Activated T-cell treated with anti-CD3 and anti-CD28 coated beads, Interleukin-2, amount 50 U/mL, for 48 hours (primary cell): ENCODE results near the gene JMJD6.
"Not testable (repeated sequence)": the region's sequence is repeated elsewhere in the genome, so short reads cannot be mapped to it uniquely, and the experiment has no call there.

ENCODE experiments used
- DNase-seq, 2 experiments: peaks; one replicate each; pipeline ENCODE4 v3.0.0-alpha.2; 2020

Gene JMJD6

DNA sequence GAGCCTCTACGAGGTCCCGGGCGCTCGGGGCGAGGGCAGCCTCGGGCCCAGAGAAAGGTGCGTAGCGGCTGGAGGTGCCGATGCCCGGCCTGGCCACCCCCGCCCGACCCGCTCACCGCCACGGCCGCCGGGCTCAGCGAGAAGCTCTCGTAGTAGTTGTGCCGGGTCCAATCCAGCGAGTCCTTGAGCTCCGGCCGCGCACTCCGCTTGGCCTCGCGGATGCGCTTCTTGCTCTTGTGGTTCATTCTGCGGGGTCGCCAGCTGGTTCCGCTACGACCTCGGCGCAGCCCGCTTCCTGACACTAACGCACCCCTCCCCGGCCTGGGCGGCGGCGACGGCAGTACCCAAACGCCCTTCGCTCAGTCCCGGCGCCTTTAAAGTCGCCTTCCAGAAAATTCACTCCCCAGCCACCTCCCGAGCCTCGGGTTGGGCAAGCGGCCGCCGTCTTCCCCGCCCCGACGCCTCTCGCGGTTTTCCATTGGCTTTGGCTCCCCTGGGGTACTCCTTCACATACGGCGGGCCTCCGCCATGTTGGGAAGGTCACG lies at the start of gene JMJD6:
JMJD6 (minus strand) TSS at position 376 of the 545 bp plus-strand sequence; CDS start at position 245, 131 bp downstream.
- DNase-seq: peak; percentile 93 to 96

DNA sequence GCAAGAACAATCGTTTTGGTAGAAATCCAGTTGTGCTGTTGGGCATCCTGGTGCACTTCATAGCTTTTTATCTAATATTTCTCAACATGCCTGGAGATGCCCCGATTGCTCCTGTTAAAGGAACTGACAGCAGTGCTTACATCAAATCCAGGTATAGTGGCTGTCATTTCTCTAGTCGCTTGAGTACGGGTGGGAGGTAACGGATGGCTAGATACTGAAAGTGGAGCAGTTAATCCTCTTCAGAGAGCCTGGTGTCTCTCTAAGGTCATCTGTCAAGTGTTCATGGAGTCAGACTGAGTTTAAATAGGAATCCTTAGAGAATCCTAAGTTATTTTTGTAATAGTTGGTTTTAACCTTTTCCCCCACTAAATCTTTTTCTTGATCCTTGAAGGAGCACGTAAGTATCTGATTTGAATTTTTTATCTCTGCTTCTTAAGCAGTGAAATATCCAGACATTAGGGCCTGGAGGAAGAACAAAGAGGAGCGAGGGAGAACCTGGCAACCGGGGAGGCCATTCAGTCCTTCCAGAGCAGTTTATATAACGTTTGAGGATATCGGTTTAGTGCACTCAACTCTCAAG lies 48.7 kb upstream of the JMJD6 start:
- DNase-seq: no peak

DNA sequence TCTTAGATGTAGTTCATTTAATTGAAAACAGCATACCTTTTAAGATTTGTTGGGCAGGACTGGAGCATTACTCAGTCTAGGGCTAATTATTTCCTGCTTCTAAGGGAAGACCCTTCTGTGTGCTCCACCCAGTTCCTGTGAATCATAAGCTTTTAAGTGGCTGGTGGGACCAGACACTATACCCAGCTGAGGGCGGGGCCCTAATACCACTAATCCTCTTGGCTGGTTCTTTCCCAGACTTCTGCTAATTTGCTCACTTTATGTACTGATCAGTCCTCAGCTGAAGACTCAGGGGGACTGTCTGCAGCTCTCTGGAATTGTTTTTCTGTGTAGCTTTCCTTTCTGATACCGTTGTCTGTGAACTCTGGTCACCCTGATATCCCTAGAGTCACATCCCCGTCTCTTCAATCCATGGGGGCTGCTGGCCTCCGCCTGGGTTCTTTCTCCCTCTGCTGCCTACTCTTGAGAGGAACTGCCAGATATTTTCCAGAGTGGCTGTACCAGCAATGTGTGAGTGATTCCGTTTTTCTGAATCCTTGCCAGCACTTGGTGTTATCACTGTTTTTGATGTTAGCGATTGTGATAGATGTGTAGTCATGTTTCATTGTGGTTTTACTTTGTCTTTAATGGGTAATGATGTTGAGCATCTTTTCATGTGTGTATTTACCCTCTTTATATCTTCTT lies 46.6 kb upstream of the JMJD6 start:
- peak; percentile 36 to 43 for DNase-seq

DNA sequence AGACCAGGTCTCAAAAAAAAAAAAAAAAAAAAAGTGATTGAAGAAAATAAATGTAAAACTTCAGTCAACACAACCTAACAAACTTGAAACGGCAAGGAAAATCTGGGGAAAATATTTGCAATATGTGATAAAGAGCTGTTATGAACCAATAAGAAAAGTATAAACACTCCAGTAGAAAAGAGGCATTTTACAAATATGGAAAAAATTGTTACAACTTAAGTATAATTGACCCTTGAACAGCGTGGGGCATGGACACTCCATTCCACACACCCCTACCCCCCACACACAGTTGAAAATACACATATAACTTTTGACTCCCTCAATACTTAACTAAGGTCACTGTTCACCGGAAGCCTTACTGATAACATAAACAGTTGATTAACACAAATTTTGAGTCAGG lies 32.2 kb upstream of the JMJD6 start:
- no peak for DNase-seq

DNA sequence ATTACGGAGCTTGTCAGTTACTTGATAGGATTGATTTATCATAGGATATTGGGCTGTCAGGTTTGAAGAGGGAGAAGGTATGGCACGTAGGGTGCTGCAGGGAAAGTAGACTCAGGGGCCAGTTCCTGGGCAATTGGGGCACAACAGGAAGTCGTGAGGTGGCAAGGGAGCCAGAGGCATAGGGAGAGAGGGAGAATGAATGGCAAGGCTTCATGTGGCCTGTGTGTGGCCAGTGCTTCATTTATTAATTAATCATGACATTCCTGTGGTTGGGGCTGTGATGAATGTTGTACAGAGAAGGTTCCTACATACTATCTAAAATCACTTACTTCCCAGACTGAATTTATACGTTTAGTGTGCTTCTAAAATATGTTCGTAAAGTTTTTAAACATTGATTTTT lies 30.9 kb upstream of the JMJD6 start:
- DNase-seq: no peak

DNA sequence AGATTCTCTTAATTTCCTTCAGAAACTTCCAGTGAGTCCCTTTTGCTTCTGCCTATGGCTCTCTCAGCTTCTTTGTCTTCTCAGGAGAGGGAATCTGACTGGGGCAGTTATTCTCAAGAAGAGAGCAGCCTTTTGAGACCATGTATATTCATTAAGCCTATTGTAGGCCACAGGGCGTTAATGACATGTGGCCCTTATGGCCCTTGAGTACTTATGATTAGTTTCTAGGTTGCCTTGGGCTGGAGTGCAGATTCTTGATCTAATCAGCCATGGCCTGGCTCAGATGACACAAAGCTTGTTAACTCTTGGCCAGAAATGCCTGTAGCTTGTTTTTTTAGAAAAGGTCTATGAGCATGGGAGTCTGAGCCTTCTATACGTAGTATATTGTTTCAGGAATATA lies 28.9 kb upstream of the JMJD6 start:
- no peak for DNase-seq

DNA sequence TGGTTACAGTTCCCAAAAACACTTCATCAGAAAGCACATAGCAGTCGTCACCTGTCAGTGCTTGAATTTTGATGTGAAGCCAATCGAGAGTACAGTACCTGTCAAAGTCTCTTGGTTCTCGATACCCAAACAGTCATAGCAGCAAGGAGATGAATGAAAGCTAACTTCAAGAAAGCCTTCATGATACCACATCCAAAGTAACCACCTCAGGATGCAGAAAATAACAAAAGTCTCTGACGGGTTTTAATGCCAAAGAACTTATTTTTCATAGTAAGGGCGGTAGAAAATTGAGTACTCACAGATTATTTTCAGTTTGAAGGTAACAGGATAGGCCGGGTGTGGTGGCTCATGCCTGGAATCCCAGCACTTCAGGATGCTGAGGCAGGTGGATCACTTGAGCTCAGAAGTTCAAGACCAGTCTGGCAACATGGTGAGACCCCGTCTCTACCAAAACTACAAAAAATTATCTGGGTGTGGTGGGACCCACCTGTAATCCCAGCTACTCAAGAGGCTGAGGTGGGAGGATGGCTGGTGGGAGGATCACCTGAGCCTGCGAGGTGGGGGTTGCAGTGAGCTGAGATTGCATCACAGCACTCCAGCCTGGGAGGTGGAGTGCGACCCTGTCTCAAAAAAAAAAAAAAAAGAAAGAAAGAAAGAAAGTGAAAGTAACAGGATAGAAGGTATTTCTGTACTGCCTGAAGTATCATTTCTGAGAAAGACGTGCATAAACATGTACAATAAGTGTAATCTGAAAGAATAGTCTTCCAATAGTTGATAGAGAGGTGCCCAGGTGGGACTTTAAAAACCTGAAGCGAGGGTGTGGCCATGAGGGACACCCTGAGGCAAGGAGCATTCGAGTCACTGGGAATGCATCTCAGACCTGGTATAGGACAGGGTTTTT lies 26.9 kb upstream of the JMJD6 start:
- peak in 1 of 2 experiments; percentile 37 for DNase-seq

DNA sequence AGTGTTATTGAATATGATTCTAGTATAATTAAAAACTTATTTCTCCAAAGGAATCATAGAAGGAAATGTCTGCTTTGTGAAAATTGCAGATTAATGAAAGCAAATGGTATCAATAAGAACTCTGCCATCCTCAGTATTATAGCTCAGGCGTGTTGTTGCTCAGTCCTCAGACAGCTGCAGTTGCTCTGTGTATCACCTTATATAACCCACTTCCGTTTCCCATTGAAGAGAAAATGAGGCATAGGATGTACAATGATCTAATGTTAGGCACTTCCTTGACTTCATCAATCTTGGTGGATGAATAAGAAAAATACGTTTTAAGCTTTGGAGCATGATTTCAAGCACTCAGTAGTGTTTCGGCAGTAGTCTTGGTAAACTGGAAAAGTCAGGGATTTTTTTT lies 25.6 kb upstream of the JMJD6 start:
- no peak for DNase-seq

DNA sequence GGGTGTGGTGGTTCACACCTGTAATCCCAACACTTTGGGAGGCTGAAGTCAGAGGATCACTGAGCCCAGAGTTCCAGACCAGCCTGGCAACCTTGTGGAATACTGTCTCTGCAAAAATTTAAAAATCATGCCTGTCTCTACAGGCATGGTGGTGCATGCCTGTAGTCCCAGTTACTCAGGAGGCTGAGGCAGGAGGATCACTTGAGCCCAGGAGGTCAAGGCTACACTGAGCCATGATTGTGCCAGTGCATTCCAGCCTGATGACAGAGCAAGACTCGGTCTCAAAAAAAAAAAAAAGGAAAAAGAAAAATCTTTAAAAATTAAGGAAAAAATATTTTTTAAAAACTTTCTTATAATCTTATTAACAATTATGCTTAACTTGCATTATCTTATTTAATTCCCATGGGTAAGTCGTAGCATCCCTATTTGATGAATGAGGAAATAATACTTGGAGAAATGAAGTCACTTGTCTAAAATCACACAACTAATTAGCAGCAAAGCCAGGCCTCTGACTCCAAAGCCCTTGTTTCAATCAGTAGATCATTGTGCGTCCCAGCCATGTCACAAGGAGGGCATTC lies 25.1 kb upstream of the JMJD6 start:
- no peak for DNase-seq

DNA sequence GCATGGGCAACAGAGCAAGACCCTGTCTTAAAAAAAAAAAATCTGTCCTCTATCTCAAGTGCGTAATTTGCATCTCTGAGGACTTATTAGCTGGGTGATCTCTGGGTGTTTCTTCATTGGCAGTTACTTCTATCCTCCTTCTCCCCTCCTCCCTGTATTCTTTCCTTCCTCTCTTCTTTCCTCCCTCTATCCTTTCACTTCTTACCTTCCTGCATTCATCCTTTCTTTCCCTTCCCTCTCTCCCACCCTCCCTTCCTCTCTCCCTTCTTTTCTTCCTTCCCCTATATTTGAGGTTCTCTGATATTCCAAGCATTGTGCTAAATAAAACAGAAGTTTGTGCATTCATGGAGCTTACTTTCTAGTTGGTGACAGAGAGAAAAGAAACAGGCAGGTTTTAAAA lies 22.3 kb upstream of the JMJD6 start:
- no peak for DNase-seq

DNA sequence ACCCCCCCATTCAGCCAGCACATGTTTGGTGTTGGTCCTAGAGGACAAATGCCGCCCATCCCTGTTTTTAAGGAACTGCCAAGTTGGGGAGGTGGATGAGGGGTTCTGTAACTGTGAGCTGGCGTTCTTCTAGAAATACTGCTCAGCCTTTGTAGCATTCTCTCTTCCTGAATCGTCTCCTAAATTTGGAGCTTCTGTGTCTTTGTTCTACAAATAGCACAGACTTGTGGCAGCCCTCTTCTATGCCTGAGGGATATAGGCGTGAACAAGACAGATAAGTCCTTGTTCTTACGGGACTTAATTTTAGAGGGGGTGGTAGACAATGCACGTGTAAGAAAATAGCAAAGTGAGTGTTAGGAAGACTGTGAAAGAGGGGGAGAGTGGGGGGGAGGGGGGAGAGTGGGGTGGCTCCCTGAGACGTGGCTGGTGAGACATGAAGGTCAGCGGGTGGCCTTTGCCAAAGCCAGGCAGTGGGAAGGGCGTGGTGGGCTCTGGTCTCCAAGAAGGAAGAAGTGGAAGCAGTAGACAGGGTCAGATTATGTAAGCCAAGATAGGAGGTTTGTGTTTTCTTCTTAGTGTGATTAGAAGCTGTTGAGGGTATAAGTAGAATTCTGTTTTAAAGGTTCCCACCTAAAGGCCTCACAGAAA lies 21.4 kb upstream of the JMJD6 start:
- no peak for DNase-seq

DNA sequence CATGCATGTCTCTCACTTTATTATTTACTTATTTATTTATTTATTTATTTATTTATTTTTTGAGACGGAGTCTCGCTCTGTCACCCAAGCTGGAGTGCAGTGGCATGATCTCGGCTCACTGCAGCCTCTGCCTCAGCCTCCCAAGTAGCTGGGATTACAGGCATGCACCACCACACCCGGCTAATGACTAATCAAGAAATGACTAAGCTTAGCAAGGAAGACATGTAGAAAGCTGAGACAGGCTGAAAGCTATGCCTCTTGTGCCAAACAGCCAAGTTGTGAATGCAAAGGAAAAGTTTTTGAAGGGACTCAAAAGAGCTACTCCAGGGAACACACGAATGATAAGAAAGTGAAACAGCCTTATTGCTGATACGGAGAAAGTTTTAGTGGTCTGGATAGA lies 19.4 kb upstream of the JMJD6 start:
- DNase-seq: peak in 1 of 2 experiments; percentile 30

DNA sequence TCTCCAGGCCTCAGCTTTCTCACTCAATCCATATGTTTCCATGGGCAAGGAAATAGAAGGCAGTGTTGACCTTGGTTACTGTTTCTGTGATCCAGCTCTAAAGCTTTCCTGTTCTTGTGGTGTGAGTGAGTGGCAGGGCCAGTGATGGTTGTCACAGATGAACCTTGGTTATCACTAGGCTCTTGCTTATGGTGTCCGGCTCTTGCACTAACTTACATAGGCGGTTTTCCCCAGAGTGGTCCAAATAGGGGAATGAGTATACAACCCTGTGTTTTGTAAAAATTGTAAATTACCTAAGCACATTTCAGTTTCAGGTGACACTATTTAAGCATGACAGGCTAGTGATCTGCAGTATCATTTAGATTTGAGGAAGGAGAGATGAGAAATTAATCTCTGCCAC lies 18.3 kb upstream of the JMJD6 start:
- no peak for DNase-seq

DNA sequence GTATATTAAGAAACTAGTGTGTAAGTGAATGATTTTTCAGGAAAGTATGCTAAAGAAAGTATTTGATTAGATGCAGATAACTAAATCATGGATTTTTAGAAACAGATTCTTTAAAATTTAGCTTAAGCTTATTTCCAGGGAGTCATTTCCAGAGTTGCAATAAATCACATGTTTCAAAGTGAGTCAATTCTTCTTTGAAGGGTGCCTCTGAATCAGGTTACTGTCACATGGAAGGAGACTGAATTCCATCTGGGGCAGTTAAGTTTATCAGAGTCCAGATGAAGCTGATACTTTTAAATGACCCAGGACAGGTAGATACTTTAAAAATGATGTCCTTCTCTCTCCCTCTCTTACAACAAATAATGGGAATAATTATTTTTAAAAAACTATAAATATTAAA lies 16.6 kb upstream of the JMJD6 start:
- DNase-seq: no peak

DNA sequence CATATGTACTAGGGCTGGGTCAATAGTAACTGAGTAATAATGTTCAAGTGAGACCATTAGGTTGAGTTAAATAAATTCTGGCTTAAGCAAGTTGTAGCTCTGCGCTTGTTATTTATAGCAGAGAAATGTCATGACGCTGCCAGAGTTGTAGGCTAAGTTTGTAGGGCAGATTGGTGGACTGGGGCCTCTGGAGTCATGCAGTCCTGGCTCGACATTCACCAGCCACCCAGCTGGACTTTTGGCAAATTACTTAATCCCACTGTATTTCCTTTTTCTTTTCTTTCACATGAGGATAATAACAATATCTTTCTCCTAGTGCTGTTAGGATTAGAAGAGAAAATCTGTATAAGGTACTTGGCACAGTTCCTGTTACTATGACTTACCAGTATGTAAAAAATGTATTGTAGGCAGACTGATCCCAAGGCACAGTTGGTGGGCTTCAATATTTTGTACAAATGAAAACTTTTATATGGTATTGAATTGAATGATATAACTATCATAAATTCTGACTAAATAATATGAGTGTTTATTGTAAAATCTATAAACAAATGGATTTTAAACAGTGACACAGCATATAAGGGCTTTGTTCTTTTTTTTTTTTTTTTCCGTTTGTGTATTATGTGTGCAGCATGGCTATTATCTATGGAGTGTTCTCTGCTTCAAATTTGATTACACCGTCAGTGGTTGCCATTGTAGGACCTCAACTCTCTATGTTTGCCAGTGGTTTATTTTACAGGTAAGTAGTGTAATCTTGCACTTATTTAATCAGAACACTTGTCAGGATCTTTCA lies 14.1 kb upstream of the JMJD6 start:
- DNase-seq: no peak

DNA sequence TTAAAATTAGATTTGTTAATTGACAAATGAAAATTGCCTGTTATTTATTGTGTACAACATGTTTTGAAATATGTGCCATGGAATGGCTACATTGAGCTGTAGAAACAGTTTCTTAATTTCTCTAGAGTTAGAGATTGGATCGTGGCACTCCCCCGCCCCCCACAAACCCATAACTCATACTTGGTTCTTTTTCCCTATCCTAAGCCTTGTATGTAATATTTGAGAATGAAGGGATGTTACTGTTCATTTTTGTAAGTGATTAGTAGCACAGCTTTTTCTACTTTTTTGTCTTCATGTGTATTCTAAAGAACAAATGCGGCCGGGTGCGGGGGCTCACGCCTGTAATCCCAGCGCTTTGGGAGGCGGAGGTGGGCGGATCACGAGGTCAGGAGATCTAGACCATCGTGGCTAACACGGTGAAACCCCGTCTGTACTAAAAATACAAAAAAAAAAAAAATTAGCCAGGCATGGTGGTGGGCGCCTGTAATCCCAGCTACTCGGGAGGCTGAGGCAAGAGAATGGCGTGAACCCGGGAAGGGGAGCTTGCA lies 13.2 kb upstream of the JMJD6 start:
- not testable (repeated sequence) for DNase-seq

DNA sequence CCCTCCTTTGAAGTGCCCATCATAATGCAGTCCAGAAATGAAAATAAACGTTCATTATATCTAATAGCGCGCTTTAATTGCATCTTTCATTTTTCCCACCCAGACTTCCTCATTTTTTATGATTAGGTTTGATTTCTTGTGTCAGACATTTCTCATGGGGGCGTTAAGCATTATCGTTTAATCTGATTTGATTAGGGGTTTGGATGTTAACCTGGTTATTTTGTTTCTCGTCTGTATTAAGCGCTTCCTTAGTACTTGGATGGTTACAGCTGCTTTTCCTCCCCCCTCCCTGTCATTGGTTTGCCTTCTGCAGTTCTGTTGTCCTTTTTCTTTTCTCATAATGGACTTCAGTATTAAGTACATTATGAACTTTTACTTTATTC lies 12.1 kb upstream of the JMJD6 start:
- no peak for DNase-seq

DNA sequence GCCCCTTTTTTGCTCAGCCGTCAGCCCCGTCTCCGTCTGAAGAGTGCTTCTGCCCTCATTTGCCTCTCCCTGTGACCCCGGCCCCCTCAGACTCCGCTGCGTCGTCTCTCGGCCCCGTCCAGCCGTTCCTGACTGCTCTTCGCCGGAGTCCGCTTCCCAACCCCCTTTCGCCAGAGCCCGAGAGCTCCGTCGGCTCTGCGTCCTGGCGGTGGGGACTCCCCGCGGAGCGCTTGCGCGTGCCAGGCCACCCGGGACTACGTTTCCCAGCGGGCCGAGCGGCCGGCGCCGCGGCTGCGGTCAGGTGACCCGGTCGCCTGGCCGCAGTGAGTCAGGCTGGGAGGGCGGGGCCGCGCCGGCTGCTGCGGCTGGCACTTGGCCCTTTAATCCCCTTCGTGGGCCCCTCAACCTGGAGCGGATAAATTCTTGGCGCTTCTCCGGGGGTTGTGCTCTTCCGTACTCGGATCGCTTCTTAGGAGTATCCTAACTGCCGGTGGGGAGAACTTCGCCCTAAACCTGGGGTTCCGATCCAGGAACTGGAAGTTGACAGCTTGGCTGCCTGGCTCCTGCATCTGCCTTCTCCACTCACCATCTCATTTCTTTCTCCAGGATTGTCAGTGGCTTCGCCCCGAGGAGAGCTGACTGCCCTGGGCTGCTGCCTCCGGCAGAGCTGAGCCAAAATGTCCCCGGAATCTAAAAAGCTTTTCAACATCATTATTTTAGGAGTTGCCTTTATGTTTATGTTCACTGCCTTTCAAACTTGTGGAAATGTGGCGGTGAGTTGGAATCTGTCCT lies 11.5 kb upstream of the JMJD6 start, which contains the start of gene MFSD11:
MFSD11 (plus strand) TSS at position 444 of the 792 bp plus-strand sequence; CDS start at position 678, 234 bp downstream.
- DNase-seq: peak; percentile 92 to 95

DNA sequence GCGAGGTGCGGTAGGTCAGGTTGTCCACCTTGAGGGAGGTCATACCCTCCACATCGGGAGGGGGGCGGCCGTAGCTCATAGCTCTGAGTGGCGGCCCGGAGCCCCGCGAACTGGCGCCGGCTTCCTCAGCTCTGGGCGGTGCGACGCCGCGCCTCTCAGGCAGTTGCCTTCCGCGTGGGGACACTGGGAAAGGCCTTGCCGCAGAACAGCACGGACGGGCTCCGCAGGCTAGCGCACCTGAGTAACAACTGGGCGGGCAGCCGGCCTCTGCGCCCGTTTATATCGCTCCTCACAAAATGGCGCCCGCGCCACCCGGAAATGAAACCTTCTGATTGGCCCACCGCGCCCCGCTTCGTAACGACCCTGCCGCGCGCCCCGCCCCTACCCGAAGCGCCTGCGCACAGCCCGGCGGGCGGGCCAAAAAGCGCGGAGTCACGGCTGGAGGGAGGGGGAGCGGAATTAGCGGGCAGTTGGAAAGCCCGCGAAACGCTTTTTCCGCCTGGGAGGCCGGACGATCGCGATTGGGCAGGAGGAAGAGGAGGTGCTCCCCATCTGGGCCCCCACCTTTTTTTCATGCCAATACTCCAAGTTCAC lies 10.8 kb upstream of the JMJD6 start, which contains the start of gene SRSF2:
SRSF2 (minus strand) TSS at position 250 of the 594 bp plus-strand sequence; CDS start at position 79, 171 bp downstream.
- DNase-seq: peak; percentile 99
